Keratinocyte (primary cell): ENCODE results near the gene SMIM20. TPM values are rescaled to one million over a fixed set of nuclear protein-coding genes. Genes with fewer than 3 reads are reported as not detected.

Experiments
- DNase-seq: peaks from one replicate; pipeline ENCODE4 v3.0.0-alpha.2; 2011; ENCODE audit warnings: low read depth, missing footprints, low spot score
- FAIRE-seq: peaks from 2 replicates; lab custom pipeline; 2011; peaks lifted over from hg19 to GRCh38; lab: Jason Lieb, UNC
- H2AFZ ChIP-seq: 2 replicates; pipeline ENCODE4 v1.6.0; 2012; ENCODE audit warnings: low read length, control low read depth, inconsistent platforms; ENCODE audit not compliant: control insufficient read depth
- H3K27ac ChIP-seq: 2 replicates; pipeline ENCODE4 v1.5.1; 2011; ENCODE audit warnings: low read length; ENCODE audit not compliant: control insufficient read depth, insufficient read depth
- H3K27me3 ChIP-seq: 3 replicates; pipeline ENCODE4 v1.6.0; 2011; ENCODE audit warnings: low read length; ENCODE audit not compliant: control insufficient read depth, insufficient read depth; ENCODE audit errors: extremely low read depth
- H3K36me3 ChIP-seq, 2 experiments: 2 replicates in 1 of 2; 3 replicates in 1 of 2; pipeline ENCODE4 v1.5.1; 2011; ENCODE audit warnings: low read length in 2 of 2, mild to moderate bottlenecking in 1 of 2; ENCODE audit not compliant: control insufficient read depth in 2 of 2, insufficient read depth in 2 of 2; ENCODE audit errors: extremely low read depth in 1 of 2
- H3K4me1 ChIP-seq: 3 replicates; pipeline ENCODE4 v1.5.1; 2011; ENCODE audit warnings: low read length; ENCODE audit not compliant: control insufficient read depth, insufficient read depth; ENCODE audit errors: extremely low read depth
- H3K4me2 ChIP-seq: 3 replicates; pipeline ENCODE4 v1.6.0; 2011; ENCODE audit warnings: low read depth, low read length; ENCODE audit not compliant: control insufficient read depth, insufficient read depth; ENCODE audit errors: extremely low read depth
- H3K4me3 ChIP-seq, 3 experiments: fragments of 200-600 bp in 1 of 3; sonication (generic) in 1 of 3; 2 replicates in 2 of 3; 3 replicates in 1 of 3; pipeline ENCODE4 v1.5.1; 2011 to 2016; ENCODE audit warnings: low read length in 3 of 3, mild to moderate bottlenecking in 3 of 3, control low read depth in 2 of 3, inconsistent platforms in 1 of 3, low read depth in 1 of 3, mixed read lengths in 1 of 3, mixed run types in 1 of 3, moderate library complexity in 1 of 3; ENCODE audit not compliant: control insufficient read depth in 2 of 3, insufficient read depth in 2 of 3; ENCODE audit errors: extremely low read depth in 1 of 3
- H3K79me2 ChIP-seq: 2 replicates; pipeline ENCODE4 v1.6.0; 2012; ENCODE audit warnings: low read length; ENCODE audit not compliant: control insufficient read depth, insufficient read depth
- H3K9ac ChIP-seq: 3 replicates; pipeline ENCODE4 v1.6.0; 2011; ENCODE audit warnings: low read length; ENCODE audit not compliant: control insufficient read depth, insufficient read depth; ENCODE audit errors: extremely low read depth
- H3K9me1 ChIP-seq: 3 replicates; pipeline ENCODE4 v1.6.0; 2011; ENCODE audit warnings: low read length; ENCODE audit not compliant: control insufficient read depth, insufficient read depth; ENCODE audit errors: extremely low read depth
- H3K9me3 ChIP-seq: 2 replicates; pipeline ENCODE4 v1.5.1; 2012; ENCODE audit warnings: low read depth, low read length; ENCODE audit not compliant: control insufficient read depth
- H4K20me1 ChIP-seq: 3 replicates; pipeline ENCODE4 v1.6.0; 2011; ENCODE audit warnings: low read length; ENCODE audit not compliant: control insufficient read depth, insufficient read depth; ENCODE audit errors: extremely low read depth
- EZH2 ChIP-seq: IDR thresholded peaks from one replicate; pipeline ENCODE4 v1.6.1; 2012; ENCODE audit warnings: inconsistent platforms, mild to moderate bottlenecking, low read length, moderate library complexity
- dilution Hi-C: fragments of 300-500 bp; cut with MboI; formaldehyde crosslinking; loops from one replicate; pipeline ENCODE4 v1.7.0; 2020; ENCODE audit warnings: low sequenced_read_pairs; ENCODE audit not compliant: extremely low pct_ligation_motif_present
- polyA plus RNA-seq, 5 experiments: library from polyadenylated mRNA; depleted of rRNA in 3 of 5; stranded (reverse) in 3 of 5; stranded (forward) in 1 of 5; unstranded in 1 of 5; fragments of >200 nt; gene quantifications; 1 replicate in 1 of 5; 2 replicates in 3 of 5; 3 replicates in 1 of 5; pipeline versions ENCODE4 v1.2.1 to v1.2.3, GENCODE V29; 2011 to 2012; ENCODE audit warnings: missing spikeins in 2 of 5, low read depth in 1 of 5, low replicate concordance in 1 of 5
- TF ChIP-seq, protein P1 (sequence below), 3 experiments: IDR thresholded peaks in 1 of 3; conservative IDR thresholded peaks in 1 of 3; optimal IDR thresholded peaks in 1 of 3; 2 replicates in 2 of 3; 3 replicates in 1 of 3; pipeline versions ENCODE3 to v1.5.1; 2011; ENCODE audit warnings: low read length in 3 of 3, mild to moderate bottlenecking in 3 of 3, moderate library complexity in 2 of 3, control low read depth in 1 of 3, inconsistent platforms in 1 of 3; ENCODE audit not compliant: insufficient read depth in 2 of 3; ENCODE audit errors: extremely low read depth in 1 of 3

SMIM20 gene
- polyA plus RNA-seq, 1 donor (not counting 4 experiments of a cell fraction or from before 2014, with no cell fraction given), result 29.5 TPM

DNA sequence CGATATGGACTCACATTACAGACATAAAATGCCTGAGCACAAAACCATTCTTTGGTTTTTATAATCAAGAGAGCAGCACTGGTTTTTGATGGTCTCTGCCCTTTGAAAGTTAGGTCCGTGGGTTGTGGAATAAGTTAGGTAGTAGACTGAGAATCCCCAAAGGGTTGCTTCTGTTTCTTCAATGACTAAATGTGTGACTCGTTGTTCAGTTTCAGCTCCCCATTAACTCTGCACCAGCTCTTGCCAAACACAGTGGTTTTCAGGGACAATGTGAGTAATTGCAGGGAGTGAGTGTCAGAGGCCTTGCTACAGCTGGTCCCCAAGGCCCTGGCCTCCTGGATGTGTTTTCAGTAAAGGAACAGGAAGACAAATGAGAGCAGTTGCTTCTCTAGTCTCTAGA is 24.8 kb downstream of the SMIM20 start:
- no peak overlapping the region for H3K27ac ChIP-seq
- no peak for TF ChIP-seq EZH2
- TF ChIP-seq, protein P1, sequence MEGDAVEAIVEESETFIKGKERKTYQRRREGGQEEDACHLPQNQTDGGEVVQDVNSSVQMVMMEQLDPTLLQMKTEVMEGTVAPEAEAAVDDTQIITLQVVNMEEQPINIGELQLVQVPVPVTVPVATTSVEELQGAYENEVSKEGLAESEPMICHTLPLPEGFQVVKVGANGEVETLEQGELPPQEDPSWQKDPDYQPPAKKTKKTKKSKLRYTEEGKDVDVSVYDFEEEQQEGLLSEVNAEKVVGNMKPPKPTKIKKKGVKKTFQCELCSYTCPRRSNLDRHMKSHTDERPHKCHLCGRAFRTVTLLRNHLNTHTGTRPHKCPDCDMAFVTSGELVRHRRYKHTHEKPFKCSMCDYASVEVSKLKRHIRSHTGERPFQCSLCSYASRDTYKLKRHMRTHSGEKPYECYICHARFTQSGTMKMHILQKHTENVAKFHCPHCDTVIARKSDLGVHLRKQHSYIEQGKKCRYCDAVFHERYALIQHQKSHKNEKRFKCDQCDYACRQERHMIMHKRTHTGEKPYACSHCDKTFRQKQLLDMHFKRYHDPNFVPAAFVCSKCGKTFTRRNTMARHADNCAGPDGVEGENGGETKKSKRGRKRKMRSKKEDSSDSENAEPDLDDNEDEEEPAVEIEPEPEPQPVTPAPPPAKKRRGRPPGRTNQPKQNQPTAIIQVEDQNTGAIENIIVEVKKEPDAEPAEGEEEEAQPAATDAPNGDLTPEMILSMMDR (optimal IDR thresholded peaks at IDR 0.05 in 1 of 3, IDR thresholded peaks at IDR 0.05 in 1 of 3, conservative IDR thresholded peaks at IDR 0.05 in 1 of 3; ENCODE audit: extremely low read depth in 1 of 3, insufficient read depth in 2 of 3, low read length in 3 of 3), result no peak
- no peak overlapping the region for H3K4me3 ChIP-seq
- H2AFZ ChIP-seq, result no peak overlapping the region
- no peaks in the 10 kb centered on the region for H3K9me1 ChIP-seq
- no peak for DNase-seq
- no peak overlapping the region for H3K9ac ChIP-seq
- H3K4me2 ChIP-seq, result no peak overlapping the region
- no peak for FAIRE-seq
- no peaks in the 10 kb centered on the region for H3K9me3 ChIP-seq
- no peaks in the 10 kb centered on the region for H4K20me1 ChIP-seq
- no peaks in the 10 kb centered on the region for H3K4me1 ChIP-seq
- no peaks in the 10 kb centered on the region for H3K79me2 ChIP-seq
- H3K36me3 ChIP-seq, result no peaks in the 10 kb centered on the region
- dilution Hi-C loops, result no loop called here
- H3K27me3 ChIP-seq, result no peaks in the 10 kb centered on the region

DNA sequence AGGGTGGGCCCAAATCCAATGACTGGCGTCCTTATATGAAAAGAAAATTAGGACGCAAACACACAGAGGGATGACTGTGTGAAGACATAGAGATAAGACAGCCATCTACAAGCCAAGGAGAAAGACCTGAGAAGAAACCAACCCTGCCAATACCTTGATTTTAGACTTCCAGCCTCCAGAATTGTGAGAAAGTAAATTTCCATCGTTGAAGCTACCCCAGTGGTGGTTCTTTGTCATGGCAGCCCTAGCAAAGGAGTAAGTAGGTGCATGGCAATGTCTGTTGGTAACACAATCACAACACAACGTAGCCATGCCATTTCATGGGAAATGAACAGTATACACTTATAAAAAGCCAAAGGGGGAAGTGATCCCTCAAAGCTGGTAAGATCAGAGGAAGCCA is 25.3 kb downstream of the SMIM20 start:
- Histone ChIP-seq H3K9ac (no peak overlapping the region), H4K20me1 (no peaks in the 10 kb centered on the region), H3K9me1 (no peaks in the 10 kb centered on the region), H3K4me1 (no peaks in the 10 kb centered on the region), H3K79me2 (no peaks in the 10 kb centered on the region), H2AFZ (no peak overlapping the region), H3K4me3 (no peak overlapping the region), H3K9me3 (no peaks in the 10 kb centered on the region), H3K36me3 (no peaks in the 10 kb centered on the region), H3K4me2 (no peak overlapping the region), H3K27ac (no peak overlapping the region), H3K27me3 (no peaks in the 10 kb centered on the region)
- TF ChIP-seq, protein P1 (optimal IDR thresholded peaks at IDR 0.05 in 1 of 3, IDR thresholded peaks at IDR 0.05 in 1 of 3, conservative IDR thresholded peaks at IDR 0.05 in 1 of 3; ENCODE audit: extremely low read depth in 1 of 3, insufficient read depth in 2 of 3, low read length in 3 of 3), result peak in 2 of 3 experiments; percentile 9 to 14
- TF ChIP-seq EZH2, result no peak
- FAIRE-seq (no peak), DNase-seq (no peak)
- dilution Hi-C loops, result no loop called here
